BLaER1 (cell line): ENCODE measurements around the gene EXOC6B.

Experiments used
- H3K27ac ChIP-seq: shearing (Covaris generic); formaldehyde crosslinking; 2 replicates; pipeline ENCODE4 v1.8.1; 2022
- H3K27me3 ChIP-seq: shearing (Covaris generic); formaldehyde crosslinking; 2 replicates; pipeline ENCODE4 v1.8.1; 2022
- H3K36me3 ChIP-seq: shearing (Covaris generic); formaldehyde crosslinking; 2 replicates; pipeline ENCODE4 v1.8.1; 2022
- H3K4me1 ChIP-seq: shearing (Covaris generic); formaldehyde crosslinking; 2 replicates; pipeline ENCODE4 v1.8.1; 2022
- H3K4me2 ChIP-seq: shearing (Covaris generic); formaldehyde crosslinking; 2 replicates; pipeline ENCODE4 v1.8.1; 2022
- H3K4me3 ChIP-seq: shearing (Covaris generic); formaldehyde crosslinking; 2 replicates; pipeline ENCODE4 v1.8.1; 2022
- H3K9ac ChIP-seq: shearing (Covaris generic); formaldehyde crosslinking; 2 replicates; pipeline ENCODE4 v1.8.1; 2022
- H3K9me3 ChIP-seq: shearing (Covaris generic); formaldehyde crosslinking; 2 replicates; pipeline ENCODE4 v1.8.1; 2022
- H4K20me1 ChIP-seq: shearing (Covaris generic); formaldehyde crosslinking; 2 replicates; pipeline ENCODE4 v1.8.1; 2022
- Cebpa-rat ChIP-seq: shearing (Covaris generic); IDR thresholded peaks from 2 replicates; pipeline ENCODE4 v1.8.1; 2022

EXOC6B gene

GRCh38 chr2:72126186-72127100 lies 699.4 kb downstream of the EXOC6B start:
- TF ChIP-seq Cebpa-rat, result no peak; the same call in 1 of the 2 replicates
- H3K4me1 ChIP-seq, result peaks cover 65% of the 10 kb centered on the region

More at GRCh38 chr2:72126186-72127100, 699.4 kb downstream of the EXOC6B start:
- no peaks in the 10 kb centered on the region for H4K20me1 ChIP-seq
- peak overlapping the region; percentile 83 for H3K27ac ChIP-seq
- peak overlapping the region; percentile 77 for H3K4me2 ChIP-seq
- H3K9me3 ChIP-seq, result peaks cover 15% of the 10 kb centered on the region
- H3K27me3 ChIP-seq, result no peaks in the 10 kb centered on the region
- H3K9ac ChIP-seq, result peak overlapping the region; percentile 12; the same call in 1 of the 2 replicates
- peak overlapping the region; percentile 38; the same call in 1 of the 2 replicates for H3K4me3 ChIP-seq
- no peaks in the 10 kb centered on the region for H3K36me3 ChIP-seq
